CD4-positive, alpha-beta T cell treated with Interleukin-4 for 4 hours (primary cell): ENCODE results near the gene ATL2.
"Not testable (repeated sequence)": the region's sequence is repeated elsewhere in the genome, so short reads cannot be mapped to it uniquely, and the experiment has no call there.

Source experiments
- DNase-seq: peaks from one replicate; pipeline ENCODE4 v3.0.0-alpha.2; 2020

Gene ATL2

GRCh38 chr2:38268691-38269327 lies 108.3 kb downstream of the ATL2 start:
- DNase-seq: no peak

- DNase-seq: no peak
Observed at GRCh38 chr2:38268001-38268400, 109.1 kb downstream of the ATL2 start.

GRCh38 chr2:38267270-38267925 lies 109.7 kb downstream of the ATL2 start:
- no peak for DNase-seq

GRCh38 chr2:38266382-38267061 lies 110.6 kb downstream of the ATL2 start:
- DNase-seq: no peak

GRCh38 chr2:38265461-38265860 lies 111.6 kb downstream of the ATL2 start:
- no peak for DNase-seq

- DNase-seq: no peak
Observed at GRCh38 chr2:38264396-38265221, 112.5 kb downstream of the ATL2 start.

- DNase-seq: no peak
Observed at GRCh38 chr2:38263293-38263692, 113.8 kb downstream of the ATL2 start.

- DNase-seq: no peak
Observed at GRCh38 chr2:38262069-38262871, 114.8 kb downstream of the ATL2 start.

GRCh38 chr2:38261569-38262068 lies 115.5 kb downstream of the ATL2 start:
- DNase-seq: no peak

GRCh38 chr2:38260972-38261371 lies 116.1 kb downstream of the ATL2 start:
- no peak for DNase-seq

GRCh38 chr2:38260469-38260868 lies 116.6 kb downstream of the ATL2 start:
- no peak for DNase-seq

GRCh38 chr2:38259311-38259710 lies 117.8 kb downstream of the ATL2 start:
- DNase-seq: no peak

GRCh38 chr2:38257680-38258079 lies 119.4 kb downstream of the ATL2 start:
- not testable (repeated sequence) for DNase-seq

GRCh38 chr2:38256610-38257009 lies 120.5 kb downstream of the ATL2 start:
- DNase-seq: no peak

- DNase-seq: no peak
Observed at GRCh38 chr2:38255211-38255610, 121.9 kb downstream of the ATL2 start.

GRCh38 chr2:38254796-38255195 lies 122.3 kb downstream of the ATL2 start:
- no peak for DNase-seq

GRCh38 chr2:38251940-38252339 lies 125.1 kb downstream of the ATL2 start:
- no peak for DNase-seq

GRCh38 chr2:38248707-38249106 lies 128.4 kb downstream of the ATL2 start:
- DNase-seq: no peak

- DNase-seq: no peak
Observed at GRCh38 chr2:38248255-38248654, 128.8 kb downstream of the ATL2 start.

- no peak for DNase-seq
Observed at GRCh38 chr2:38246105-38246504, 131.0 kb downstream of the ATL2 start.

GRCh38 chr2:38245114-38245641 lies 131.9 kb downstream of the ATL2 start:
- no peak for DNase-seq

- no peak for DNase-seq
Observed at GRCh38 chr2:38244301-38244700, 132.8 kb downstream of the ATL2 start.
